ENCODE measurements around the gene TUBA4B. TPM values are rescaled to one million over a fixed set of nuclear protein-coding genes. Genes with fewer than 3 reads are reported as not detected.

TUBA4B gene
- total RNA-seq, 1 experiment from 2014 or later, result not detected

GRCh38 chr2:219219784-219220532, 33.1 kb upstream of the TUBA4B start:
- no peak overlapping the region for H2BK15ac ChIP-seq (ENCODE audit: low read depth, low read length)
- no peak overlapping the region for H2BK20ac ChIP-seq (ENCODE audit: low read depth, low read length, poor library complexity, severe bottlenecking)
- Mint-ChIP-seq H3K9me3 (no peaks in the 10 kb centered on the region), H3K4me3 (peak overlapping the region in 1 of 2 experiments; percentile 50; a peak in 3 of 5 replicates), H3K27ac (no peak overlapping the region), H3K36me3 (ENCODE audit: insufficient read depth in 1 of 3, low read depth in 3 of 3) (peaks cover 30 to 59% (median 57%) of the 10 kb centered on the region in 3 experiments), H3K27me3 (ENCODE audit: low read depth) (peaks cover 3% of the 10 kb centered on the region; the same call in 1 of the 2 replicates), H3K4me1 (peaks cover 19 to 23% of the 10 kb centered on the region in 2 experiments)
- H4K91ac ChIP-seq (ENCODE audit: insufficient read length, low read depth, low read length), result no peak overlapping the region
- H3K27ac ChIP-seq (ENCODE audit: insufficient read length, low read depth, low read length), result no peak overlapping the region
- no peak overlapping the region for H3T11ph ChIP-seq (ENCODE audit: low read length)
- H3K79me2 ChIP-seq (ENCODE audit: insufficient read depth, low read length), result no peaks in the 10 kb centered on the region
- H4K8ac ChIP-seq (replicated peaks; ENCODE audit: insufficient read length, low read depth, low read length), result no peak overlapping the region
- no peak overlapping the region for H4K5ac ChIP-seq (ENCODE audit: insufficient read length, low read depth, low read length)
- no peak overlapping the region for H3K14ac ChIP-seq (ENCODE audit: insufficient read depth, low read length)
- no peak overlapping the region for H3K4me2 ChIP-seq (ENCODE audit: insufficient read depth, insufficient read length, low read length)
- H3K9ac ChIP-seq (ENCODE audit: extremely low read depth, insufficient read length, low read length), result no peak overlapping the region
- no peak overlapping the region for H2BK5ac ChIP-seq (ENCODE audit: insufficient read length, low read length)
- no peak overlapping the region for H2BK120ac ChIP-seq (ENCODE audit: low read depth, low read length, poor library complexity, severe bottlenecking)
- H3K9me3 ChIP-seq (ENCODE audit: control insufficient read depth, low read depth, low read length), result no peaks in the 10 kb centered on the region
- no peak for DNase-seq
- no CpG with 5 or more reads among the region's 18 CpGs for WGBS (ENCODE audit: extremely low coverage, insufficient read length, low lambda C conversion rate)
- H4K20me1 ChIP-seq (ENCODE audit: control insufficient read depth, insufficient read depth, insufficient read length), result no peaks in the 10 kb centered on the region
- H3K4ac ChIP-seq (ENCODE audit: low read depth, low read length), result no peak overlapping the region
- no peak overlapping the region for H3K56ac ChIP-seq (ENCODE audit: insufficient read length, low read depth, low read length)
- no peaks in the 10 kb centered on the region for H3K4me1 ChIP-seq (ENCODE audit: insufficient read depth, low read length)
- H3K27me3 ChIP-seq (ENCODE audit: insufficient read depth, low read length), result no peaks in the 10 kb centered on the region
- peaks cover 7% of the 10 kb centered on the region for H3K23me2 ChIP-seq (ENCODE audit: insufficient read length, low read depth, low read length, poor library complexity, severe bottlenecking)
- H3K79me1 ChIP-seq (ENCODE audit: insufficient read depth, low read depth, low read length, poor library complexity, severe bottlenecking), result no peaks in the 10 kb centered on the region
- H2BK12ac ChIP-seq (ENCODE audit: insufficient read length, low read depth, low read length), result no peak overlapping the region
- no peak overlapping the region for H2AK5ac ChIP-seq (ENCODE audit: insufficient read length, low read length)
- TF ChIP-seq CTCF (conservative IDR thresholded peaks at IDR 0.05), result no peak
- H3K23ac ChIP-seq (ENCODE audit: insufficient read length, low read depth, low read length), result no peak overlapping the region
- no peak overlapping the region for H2AFZ ChIP-seq (ENCODE audit: low read length)
- H3K18ac ChIP-seq (ENCODE audit: insufficient read length, low read depth, low read length), result no peak overlapping the region
